Measurements from ENCODE around the gene TBC1D24.

Gene TBC1D24

DNA sequence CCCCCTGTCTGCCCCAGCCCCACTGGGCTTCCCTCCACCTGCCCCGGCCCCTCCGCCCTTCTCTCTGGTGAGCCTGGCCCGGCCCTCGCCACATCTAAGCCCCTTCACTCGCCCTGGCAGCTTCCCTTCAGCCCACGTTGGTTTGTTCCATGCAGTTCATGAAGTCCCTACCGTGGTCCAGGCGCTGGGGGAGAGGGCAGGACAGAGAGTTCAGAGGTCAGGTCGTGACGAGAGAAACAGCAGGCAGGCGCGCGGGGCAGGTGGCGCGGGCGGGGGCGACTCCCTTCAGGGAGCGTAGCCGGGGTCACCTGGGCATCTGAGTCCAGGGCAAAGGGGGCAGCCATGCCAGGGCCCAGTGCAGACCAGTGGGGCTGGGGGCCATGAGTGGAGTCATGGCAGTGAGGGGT, 23.9 kb upstream of the TBC1D24 start:
- no peak for DNase-seq

DNA sequence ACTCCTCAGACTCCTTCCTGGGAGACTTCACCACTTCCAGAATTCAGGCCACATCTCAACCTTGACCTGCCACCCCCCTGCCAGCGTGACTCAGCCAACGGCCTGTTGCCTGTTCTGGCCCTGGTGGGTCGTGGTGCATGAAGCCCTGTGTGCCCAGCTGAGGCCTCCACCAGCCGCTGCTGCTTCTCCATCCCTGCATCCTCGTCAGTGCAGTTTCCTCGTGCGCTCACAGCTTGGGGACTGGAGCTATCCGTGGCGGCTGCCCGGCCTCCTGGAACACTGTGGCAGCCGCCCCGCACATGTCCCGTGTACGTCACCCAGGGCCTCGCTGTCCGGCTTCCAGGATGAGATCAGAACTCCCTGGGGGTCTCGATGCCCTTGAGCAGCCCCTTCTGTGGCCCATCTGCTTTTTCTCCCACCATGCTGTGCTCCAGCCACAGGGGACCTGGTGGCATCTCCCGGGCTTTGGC, 23.0 kb upstream of the TBC1D24 start:
- DNase-seq = no peak

DNA sequence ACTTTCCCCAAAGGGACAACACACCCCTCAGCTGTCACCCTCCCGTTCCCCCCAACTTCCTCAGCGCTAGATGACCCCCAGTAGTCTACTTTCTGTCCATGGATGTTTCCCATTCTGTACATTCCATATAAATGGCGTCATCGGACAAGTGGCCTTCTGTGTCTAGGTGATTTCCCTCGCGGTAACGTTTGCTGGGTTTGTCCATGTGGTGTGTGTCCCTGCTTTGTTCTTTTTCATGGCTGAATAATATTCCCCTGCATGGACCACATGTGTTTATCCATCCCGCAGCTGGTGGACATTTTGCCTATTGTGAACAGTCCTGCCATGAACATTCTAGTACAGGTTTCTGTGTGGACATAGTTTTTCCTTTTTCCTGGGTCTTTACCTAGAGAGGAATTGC, 22.3 kb upstream of the TBC1D24 start:
- DNase-seq = no peak

DNA sequence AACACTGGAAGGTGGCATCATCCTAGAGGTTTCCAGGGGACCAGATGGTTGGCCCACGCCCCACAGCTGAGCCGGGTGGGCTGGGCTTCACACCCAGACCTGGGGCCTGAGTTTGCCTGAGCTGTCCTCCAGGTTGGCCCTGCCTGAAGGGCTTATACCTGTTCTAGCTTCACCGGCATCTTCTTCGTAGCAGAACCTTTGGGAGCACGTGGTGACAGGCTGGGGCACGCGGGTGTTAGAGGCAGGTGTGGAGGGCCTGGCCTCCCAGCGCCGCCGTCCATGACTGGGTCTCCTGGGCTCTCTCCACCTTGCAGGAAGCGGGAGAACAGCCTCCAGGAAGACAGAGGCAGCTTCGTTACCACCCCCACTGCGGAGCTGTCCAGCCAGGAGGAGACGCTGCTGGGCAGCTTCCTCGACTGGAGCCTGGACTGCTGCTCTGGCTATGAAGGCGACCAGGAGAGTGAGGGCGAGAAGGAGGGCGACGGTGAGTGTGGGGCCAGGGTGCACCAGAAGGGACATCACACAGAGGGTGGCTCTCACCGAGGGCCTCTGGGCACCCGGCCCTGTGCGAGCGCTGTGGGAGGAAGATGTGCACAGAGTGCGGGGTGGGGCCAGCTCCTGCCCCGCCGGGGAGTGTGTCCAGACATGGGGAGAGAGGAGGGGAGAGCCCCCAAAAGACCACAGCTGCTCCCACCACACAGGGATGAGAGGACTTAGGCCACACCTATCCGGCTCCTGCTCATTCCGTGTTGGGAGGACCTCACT, 19.7 kb upstream of the TBC1D24 start:
- DNase-seq = peak; percentile 28

DNA sequence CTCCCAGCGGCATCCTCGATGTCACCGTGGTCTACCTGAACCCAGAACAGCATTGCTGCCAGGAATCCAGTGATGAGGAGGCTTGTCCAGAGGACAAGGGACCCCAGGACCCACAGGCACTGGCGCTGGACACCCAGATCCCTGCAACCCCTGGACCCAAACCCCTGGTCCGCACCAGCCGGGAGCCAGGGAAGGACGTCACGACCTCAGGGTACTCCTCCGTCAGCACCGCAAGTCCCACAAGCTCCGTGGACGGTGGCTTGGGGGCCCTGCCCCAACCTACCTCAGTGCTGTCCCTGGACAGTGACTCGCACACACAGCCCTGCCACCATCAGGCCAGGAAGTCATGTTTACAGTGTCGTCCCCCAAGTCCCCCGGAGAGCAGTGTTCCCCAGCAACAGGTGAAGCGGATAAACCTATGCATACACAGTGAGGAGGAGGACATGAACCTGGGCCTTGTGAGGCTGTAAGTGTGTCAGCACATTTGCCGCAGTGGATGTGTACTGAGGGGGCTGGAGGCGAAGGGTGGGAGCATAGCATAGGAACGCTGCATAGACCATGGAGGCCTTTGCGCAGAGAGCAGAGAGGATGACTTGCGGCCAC, 18.3 kb upstream of the TBC1D24 start:
- no peak for DNase-seq

DNA sequence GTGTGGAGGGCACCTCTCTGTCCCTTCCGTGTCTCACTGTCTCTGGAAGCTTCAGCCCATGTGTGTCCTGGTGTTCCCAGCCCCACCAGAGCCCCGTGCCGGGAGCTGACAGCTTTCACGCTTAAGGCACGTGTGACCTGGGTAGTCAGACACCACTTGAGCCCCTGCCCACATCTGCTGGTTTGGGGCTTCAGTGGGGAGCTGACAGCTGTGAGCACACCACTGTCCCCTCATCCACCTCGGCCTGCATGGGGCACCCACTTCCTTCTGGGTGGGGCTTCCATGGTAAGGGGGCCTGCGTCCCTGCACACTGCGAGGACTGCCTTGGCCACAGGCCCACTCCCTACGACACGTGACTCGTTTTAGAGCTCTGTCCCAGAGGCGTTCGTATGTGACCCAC, 17.7 kb upstream of the TBC1D24 start:
- no peak for DNase-seq

DNA sequence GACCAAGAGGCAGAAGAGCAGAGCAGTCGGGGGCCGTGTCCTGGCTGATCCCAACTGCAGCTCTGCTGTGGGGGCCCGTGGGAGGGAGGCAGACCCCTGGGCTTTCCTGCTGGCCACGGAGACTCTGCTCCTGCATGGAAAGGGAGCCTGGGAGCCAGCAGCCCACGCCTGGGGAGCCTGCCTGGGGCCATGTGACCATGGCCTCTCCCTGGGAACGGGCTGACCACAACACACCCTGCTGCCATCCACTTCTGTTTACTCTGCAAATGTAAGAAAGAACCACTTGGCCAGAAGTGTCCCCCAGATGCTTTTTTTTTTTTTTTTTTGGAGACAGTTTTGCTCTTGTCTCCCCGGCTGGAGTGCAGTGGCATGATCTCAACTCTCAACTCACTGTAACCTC, 17.0 kb upstream of the TBC1D24 start:
- DNase-seq = no peak

DNA sequence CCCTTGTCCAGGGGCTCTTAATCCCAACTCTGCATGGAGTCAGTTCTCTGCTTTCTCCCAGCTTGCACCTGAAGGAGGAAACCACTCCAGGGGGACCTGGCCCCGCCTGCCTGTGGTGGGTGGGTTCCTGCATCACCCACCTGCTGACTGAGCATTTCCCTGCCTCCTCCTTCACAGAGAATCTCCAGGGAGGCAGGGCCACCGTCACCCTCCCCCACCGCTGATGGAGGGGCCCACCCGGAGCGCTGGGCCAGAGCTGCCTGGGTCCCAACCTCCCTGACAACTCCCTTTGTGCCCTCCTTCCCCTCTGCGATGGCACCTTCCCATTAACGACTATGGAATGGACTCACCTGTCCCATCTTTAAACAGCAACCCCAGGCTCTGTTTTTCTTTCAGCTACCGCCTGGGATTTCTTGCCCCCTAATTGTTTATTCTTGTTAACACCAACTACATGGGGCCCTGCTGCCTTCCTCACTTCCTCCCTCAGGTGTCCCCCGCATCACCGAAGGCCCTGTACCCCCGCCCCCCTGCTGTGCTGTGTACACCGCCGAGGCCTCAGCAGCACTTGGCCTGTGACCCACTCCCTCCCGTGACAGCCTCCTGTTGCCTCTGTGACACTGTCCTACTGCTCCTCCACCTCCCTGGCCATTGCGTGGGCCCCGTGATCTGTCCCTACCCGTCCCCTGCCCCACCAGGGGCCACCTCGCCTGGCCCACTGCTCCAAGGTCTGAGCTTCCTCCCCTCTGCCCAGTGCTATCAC, 15.9 kb upstream of the TBC1D24 start:
- DNase-seq = peak; percentile 27

DNA sequence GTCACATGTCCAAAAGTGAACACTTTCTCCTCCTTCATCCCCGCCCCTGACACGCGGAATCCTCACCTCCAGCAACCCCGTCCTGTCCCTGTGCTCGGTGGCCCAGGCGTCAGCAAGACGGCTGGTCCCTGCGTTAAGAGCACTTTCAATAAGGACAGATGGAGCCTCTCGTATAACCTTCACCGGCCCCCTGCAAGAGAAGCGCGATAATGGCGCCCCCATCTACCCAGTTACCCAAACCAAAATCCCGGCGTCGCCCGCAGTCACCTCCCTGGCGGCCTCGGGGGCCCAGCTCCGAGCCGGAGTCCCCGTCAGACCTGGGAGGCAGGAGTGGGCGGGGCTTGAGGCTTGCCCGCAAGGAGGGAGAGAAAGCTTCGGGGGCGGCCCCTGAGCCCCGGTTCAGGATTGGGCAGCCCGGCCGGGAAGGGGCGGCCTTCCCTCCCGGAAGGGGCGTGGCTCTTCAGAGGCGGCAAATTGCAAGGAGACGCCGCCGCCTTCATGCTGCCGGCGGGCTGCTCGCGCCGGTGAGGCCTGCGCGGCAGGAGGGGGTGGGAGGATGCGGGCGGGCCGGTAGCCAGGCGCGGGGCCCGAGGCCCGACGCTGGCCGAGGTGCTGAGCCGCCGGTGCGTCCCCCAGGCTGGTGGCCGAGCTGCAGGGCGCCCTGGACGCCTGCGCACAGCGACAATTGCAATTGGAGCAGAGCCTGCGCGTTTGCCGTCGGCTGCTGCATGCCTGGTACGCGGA, 15.1 kb upstream of the TBC1D24 start, which contains the start of gene TEDC2:
Gene TEDC2 (plus strand): TSS at position 463 of the 744 bp plus-strand sequence. CDS start 36 bp downstream, at position 499.
- peak; percentile 99 for DNase-seq

DNA sequence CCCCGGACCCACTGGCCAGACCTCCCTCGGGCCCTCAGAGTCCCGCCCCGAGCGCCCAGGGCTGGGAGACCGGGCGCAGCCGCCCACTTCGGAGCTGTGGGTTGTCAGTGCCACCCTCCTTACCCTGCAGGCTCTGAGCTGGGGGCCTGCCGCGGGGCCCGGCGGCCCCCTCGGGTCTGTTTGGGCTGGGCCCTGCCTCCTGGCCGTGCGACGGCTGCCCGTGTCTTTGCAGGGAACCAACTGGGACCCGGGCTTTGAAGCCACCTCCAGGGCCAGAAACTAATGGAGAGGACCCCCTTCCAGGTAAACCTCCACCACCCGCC, 14.6 kb upstream of the TBC1D24 start:
- DNase-seq = no peak

DNA sequence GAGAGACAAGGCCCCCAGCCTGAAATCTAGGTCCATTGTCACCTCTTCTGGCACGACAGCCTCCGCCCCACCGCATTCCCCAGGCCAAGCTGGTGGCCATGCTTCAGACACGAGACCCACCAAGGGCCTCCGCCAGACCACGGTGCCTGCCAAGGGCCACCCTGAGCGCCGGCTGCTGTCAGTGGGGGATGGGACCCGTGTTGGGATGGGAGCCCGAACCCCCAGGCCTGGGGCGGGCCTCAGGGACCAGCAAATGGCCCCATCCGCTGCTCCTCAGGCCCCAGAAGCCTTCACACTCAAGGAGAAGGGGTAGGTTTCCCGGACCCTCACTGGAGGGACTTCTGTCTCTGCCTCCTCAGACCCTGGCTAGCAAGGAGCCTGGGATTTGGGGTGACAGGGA, 14.0 kb upstream of the TBC1D24 start:
- no peak for DNase-seq

DNA sequence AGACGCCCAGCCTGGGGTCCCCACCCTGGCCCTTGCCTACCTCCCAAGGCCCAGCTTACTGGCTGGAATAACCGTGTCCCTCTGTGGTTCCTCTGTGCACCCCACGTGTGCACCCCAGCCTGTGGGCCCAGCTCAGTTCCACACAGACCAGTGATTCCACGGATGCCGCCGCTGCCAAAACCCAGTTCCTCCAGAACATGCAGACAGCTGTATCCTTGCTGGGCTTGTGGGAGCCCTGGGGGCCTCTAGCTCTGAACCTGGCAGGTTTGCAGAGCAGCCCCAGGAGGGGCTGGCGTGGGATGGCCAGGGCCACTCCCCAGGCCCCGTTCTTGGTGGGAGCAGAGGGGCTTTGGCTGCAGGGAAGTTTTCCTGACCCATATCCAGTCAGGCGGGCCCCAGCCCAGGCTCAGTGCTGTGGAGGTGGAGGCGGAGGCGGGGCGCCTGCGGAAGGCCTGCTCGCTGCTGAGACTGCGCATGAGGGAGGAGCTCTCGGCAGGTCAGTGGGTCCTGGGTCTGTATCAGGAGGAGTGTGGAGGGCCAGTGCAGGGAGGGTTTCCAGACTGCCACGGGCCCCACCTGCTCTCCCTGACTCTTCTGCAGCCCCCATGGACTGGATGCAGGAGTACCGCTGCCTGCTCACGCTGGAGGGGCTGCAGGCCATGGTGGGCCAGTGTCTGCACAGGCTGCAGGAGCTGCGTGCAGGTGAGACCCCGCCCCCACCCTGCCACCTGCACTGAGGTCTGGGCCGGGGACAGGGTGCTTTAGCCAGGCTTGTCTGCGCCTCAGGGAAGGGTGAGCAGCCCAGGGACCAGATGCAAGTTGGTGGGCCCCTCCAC, 12.7 kb upstream of the TBC1D24 start:
- DNase-seq = no peak

DNA sequence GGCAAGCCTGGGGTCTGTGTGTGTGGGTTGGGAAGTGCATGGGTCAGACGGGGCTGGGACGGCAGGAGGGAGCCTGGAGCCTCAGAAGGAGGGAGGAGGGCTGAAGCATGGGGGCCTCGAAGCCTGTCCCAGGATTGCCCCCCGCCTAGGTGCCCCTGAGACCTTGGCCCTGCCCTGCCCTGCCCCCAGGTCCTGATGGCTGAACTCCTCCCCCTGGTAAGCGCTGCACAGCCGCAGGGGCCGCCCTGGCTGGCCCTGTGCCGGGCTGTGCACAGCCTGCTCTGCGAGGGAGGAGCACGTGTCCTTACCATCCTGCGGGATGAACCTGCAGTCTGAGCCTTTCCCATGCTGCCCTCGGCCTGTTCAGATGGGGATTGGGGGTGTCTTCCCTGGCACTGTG, 10.6 kb upstream of the TBC1D24 start:
- peak; percentile 62 for DNase-seq

DNA sequence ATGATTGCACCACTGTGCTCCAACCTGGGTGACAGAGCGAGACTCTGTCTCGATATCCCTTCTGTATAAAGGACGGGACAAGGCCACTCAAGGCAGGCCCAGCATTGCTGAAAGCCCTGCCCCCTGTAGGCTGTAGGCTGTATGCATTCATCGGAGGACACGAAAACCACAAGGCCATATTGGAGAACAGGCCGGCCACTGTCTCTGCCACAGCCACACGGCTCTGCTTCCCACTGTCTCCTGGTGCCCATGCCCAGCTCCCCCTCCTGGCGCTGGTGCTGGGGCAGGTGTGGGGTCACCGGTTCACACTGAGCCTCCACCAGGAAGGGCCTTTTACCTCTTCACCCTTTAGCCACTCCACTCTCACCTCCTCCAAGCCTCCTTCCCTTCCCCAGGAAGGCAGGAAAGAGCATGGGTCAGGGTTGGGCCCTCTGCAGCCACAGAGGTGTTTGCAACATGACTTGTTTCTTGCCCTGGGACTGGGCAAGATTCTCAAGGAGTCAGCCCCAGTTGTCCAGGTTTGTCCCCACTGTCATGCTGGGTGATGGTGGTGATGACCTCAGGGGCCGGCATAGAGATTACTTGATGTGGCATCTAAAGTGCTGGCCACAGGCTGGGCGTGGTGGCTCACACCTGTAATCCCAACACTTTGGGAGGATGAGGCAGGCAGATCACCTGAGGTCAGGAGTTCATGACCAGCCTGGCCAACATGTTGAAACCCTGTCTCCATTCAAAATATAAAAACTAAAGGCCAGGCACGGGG, 9.1 kb upstream of the TBC1D24 start:
- no peak for DNase-seq

DNA sequence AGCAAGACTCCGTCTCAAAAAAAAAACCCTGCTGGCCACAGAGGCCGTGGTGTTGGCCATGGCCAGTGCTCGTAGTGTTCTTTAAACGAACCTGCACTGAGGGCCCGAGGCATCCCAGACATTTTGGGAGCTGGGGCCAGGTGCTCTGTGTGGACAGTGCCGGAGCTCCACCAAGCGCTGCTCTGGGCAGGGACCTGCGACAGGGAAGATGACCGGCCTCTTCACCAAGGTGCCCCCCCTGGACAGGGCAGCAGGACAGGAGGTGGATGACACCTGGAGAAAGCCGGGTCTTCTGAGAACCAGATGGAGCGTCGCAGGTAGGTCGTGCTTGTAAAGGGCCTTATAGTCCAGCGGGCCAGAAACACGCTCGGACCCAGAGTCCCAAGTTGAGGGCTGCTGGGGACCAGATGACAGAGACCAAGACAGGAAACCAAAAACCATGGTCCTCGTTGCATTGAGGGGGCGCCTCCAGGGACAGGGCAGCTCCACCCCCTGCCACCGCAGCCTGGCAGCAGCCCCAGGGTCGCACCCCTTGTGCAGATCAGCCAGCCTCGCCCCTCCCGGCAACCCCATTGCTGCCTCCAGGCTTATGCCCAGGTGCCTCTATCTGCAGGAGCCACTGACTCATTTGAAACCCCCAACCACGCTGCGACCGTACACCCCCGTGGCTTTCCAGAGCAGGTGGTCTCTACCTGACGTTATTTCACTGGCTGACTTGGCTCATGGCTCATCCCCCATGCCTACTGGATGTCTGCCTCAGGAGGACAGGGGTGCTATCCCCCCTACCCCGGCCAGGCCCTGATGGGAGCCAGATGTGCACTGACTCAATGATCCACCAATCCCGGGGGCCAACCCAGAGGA, 8.0 kb upstream of the TBC1D24 start:
- no peak for DNase-seq

DNA sequence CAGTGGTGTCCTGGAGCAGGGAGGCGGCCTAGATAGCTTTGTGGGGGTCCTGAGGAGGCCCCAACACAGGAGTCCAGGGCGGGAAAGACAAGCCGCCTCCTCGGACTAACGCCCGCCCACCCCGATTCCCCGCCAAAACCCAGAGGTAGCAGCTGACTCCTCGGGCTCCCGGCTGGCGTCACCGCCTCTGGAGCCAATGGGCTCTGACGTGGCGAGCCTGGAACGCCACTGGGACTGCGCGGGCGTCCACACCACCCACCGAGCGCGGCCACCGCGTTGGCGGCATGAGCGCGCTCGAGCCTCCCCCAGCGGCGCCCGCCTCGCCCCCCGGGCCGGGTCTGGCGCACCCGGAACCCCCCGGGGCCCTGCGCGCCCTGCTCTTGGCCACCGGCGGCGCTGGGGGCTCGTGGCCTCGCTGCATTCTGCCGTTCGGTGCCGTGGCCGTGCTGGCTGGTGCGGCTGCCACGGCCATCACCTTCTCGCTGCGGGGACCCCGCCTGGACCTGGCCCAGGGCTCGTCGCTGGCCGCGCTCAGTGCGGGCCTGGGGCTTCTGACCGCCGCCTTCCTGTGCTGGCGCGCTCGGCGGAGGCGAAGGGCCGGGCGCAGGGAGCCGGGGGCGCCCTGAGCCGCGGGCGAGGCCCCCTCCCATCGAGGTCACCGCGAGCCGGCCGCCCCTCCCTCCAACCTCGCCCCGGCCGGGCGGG, 7.2 kb upstream of the TBC1D24 start:
- peak; percentile 92 for DNase-seq

DNA sequence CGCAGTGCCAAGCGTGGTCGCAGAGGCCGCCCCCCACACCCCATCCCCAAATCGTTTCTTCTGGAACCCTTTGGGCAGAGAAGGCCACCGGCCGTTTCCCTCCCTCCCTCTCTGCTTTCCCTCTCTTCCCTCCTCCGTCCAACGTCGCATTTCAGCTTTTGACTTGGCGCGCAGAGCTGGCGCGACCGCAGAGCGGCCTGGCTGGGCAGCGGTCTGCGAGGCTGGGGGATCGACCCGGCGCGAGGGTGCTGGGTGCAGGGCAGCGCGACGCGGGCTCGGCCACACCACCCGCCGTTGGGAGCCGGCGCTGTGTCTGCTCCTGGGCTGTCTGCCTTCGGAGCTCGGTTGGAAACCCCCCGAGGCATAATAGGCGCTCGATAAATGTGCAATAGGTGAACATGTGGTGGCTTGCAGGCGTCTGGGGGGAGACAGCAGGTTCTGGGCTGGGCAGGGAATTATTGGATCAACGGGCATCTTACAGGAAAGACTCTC, 6.6 kb upstream of the TBC1D24 start:
- peak; percentile 86 for DNase-seq

DNA sequence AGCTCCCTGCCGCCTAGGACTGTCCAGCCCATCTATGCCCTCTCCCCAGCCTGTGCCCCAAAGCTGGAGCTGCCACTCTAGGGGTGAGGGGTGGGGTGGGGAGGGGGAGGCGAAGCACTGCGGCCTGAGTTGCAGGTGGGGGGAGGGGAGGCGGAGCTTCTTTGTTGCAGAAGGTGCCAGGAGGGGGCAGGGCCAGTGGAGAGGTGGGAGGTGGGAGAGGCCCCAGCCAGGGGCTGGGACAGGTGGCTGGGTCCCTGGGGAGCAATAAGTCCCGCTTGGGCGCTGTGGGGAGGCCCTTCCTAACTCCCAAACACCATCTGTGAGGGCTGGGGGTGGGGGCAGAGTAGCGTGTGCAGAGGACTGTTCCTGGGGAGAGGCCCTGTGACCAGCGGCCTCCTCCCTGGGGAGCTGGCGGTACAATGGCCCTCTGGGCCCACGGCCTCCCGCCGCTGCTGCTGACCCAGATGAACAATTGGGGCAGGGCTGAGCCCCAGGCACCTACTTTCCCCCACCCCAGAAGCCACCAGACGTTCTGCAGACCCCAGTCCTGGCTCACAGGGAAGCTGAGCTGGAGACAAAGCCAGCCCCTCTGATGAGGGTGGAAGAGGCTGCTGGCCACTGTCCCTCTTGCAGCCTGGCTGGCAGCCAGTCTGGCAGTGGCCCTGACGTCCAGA, 6.1 kb upstream of the TBC1D24 start:
- peak; percentile 99 for DNase-seq

Measured in NCI-H2171 (cell line).